NCI-H510A (cell line): ENCODE results near the gene SLC13A4.
"Not testable (repeated sequence)": the region's sequence is repeated elsewhere in the genome, so short reads cannot be mapped to it uniquely, and the experiment has no call there.

Experiments used
- DNase-seq: peaks from one replicate; lab custom pipeline; 2025; lab: John Stamatoyannopoulos, UW

The SLC13A4 gene

GRCh38 chr7:135662123-135662372 is 65.9 kb downstream of the SLC13A4 start:
- no peak for DNase-seq

DNA sequence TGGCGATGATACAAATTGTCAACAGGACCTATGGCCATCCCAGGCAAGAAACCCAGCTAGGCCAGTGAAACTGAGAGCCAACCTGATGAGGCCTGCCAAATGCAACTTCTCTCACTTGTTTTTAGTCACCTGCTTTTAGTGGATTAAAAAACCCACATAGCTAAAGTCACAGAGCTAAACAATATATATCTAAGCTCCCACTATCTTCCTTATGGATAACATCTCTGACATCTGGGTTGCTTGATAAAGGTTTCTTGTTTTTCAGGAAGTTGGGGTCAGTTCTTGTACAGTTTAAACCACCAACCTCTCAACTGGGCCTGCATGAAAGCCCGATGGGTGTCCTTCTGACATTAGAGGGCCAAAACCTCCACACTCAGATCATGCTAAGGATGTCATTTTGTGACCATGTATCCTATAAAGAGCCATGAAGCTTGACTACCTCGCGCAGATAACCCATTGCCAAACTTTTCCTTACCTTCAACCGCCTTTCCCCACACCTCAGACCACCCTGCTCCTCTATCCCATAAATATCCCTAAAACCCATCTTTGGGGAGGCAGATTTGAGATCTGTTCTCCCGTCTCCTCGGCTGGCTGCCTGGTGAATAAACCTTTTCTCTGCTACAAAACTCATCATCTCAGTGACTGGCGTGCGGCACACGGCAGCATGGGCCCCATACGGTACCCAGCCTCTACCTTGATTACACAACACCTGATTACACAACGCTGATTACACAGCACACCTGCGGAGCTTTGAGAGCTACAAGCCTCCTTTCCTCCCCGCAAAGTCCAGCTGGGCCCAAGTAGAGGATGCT is 66.5 kb downstream of the SLC13A4 start:
- peak; percentile 48 for DNase-seq

- DNase-seq: no peak
These were observed 68.7 kb downstream of the SLC13A4 start for GRCh38 chr7:135659159-135659846.

DNA sequence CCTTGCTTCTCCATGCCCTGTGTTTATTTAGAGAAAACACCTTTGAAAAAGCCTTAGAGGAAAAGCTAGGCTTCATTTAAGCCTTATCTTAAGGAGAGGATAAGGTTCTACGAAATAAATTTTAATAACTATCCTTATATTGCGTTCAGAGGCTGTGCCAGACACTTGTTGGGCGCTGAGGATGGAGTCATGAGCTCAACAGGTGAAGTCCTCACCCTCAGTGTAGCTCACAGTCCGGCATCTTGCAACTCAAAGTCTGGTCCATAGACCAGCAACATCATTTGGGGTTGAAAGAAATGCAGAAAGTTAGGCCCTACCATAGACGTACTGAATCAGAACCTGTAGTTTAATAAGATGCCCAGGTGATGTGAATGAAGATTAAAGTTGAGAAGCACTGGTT is 69.4 kb downstream of the SLC13A4 start:
- no peak for DNase-seq

- DNase-seq: no peak
These were observed 74.5 kb downstream of the SLC13A4 start for GRCh38 chr7:135653340-135654080.

GRCh38 chr7:135650831-135651573 is 77.0 kb downstream of the SLC13A4 start:
- no peak for DNase-seq

- no peak for DNase-seq
These were observed 79.8 kb downstream of the SLC13A4 start for GRCh38 chr7:135648235-135648634.

DNA sequence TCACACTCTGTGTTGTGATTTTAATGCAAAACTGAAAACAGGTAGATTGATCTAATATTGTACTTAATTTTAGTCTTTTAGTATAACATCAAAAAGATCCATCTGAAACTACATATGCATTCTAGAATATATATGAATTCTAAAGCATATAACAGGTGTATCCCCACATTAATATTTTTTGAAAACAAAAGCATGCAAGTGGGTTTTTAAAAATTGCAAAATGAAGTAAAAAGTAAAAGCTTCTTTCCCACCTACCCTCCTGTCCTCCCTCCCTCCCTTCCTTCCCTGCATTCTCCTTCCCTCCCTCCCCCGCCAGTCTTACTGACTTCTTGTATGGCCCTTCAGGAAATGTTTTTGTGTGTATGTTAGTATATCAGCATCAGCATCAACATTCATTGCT is 80.2 kb downstream of the SLC13A4 start:
- DNase-seq: no peak

DNA sequence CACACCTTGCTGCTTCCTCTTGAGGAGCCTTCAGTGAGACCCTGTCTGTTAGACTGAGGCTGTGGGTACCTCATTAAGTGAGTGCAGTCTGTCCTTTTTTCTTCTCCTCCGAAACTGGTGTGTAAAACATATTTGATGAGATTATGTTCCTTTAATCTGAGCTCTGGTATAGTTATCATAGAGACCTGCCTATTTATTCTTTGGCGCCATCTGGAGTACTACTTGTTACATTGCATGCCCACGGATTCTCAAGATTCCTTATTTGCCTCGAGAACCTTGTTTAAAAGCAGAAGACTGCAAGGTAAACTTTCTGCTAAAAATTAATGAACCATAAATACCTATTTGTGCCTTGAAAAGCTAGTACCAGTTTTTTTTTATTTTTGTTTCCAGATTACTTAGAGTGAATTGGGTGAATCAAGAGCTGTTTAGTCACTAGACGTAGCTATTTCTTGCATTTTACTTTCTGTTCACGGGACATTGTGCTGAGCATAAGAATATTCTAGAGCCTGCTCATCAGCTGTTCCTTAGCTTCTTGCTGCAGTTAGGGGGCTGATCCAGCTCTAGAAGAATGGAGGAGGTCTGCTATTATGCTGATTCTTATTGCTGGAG is 82.6 kb downstream of the SLC13A4 start:
- no peak for DNase-seq

DNA sequence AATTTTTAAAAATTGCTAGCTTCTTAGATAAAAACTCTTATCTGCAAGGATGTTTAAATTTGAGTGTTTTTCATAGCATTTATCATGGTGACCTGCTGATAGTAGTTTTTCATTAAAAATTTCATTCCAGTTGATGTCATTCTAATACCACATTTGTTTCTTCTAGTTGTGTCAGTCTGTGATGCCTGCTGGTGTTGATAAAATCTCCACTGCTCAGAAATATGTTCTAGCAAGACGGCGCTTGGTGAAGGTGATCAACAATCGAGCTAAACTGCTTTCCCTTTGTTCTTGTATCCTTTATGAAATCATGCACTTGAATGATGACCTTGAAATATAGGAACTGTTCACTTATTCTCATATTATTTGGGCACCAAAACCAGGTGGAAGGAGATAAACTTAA is 83.3 kb downstream of the SLC13A4 start:
- DNase-seq: no peak

GRCh38 chr7:135644154-135644553 is 83.8 kb downstream of the SLC13A4 start:
- DNase-seq: no peak

GRCh38 chr7:135639690-135640089 is 88.3 kb downstream of the SLC13A4 start:
- DNase-seq: not testable (repeated sequence)

- no peak for DNase-seq
These were observed 93.7 kb downstream of the SLC13A4 start for GRCh38 chr7:135634191-135634878.
